ENCODE results near the gene SLK.

The SLK gene

DNA sequence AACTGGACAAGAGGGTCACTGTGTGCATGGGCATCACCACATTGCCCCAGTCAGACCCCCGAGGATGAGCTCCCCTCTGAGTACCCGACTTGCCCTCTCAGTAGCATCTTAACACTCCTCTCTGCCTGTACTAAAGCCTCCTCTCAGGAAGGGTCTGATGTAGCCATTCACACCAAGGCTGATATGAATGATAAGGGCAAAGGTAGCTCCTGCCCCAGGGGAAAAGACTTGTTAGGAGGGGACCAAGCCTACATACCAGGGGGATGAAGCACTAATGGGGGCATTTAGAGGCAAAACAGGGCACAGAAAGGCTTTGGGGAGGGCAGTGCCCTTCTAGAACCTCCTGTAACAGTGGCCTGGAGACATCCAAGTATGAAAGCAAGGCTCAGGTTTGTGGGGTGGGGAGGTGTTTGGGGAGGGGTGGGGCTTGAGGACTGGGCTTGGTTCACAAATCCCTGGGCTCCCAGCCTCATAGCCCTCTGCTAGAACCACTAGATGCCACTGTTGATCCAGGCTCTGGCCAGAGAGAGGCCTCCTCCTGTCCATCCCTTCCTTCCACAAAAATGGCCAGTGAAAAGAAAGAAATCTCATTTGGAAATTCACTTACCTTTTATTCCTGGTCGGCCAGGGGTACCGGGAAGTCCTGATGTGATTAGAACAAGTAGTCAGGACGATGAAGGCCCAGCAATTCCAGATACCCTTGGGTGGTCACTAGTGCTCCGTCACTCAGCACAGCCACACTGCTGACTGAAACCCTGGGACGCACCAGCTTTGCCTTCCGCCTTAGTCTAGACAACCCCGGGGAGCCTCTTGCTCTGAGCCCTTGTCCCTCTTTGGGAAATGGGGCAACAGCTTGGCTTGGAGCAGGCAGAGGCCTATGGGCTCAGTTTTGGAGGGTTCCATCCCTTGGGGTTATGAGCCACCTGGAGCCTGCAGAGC is 78.5 kb downstream of the SLK start:
- DNase-seq (ENCODE audit: low read depth), result peak; percentile 87
- TF ChIP-seq, protein P1, sequence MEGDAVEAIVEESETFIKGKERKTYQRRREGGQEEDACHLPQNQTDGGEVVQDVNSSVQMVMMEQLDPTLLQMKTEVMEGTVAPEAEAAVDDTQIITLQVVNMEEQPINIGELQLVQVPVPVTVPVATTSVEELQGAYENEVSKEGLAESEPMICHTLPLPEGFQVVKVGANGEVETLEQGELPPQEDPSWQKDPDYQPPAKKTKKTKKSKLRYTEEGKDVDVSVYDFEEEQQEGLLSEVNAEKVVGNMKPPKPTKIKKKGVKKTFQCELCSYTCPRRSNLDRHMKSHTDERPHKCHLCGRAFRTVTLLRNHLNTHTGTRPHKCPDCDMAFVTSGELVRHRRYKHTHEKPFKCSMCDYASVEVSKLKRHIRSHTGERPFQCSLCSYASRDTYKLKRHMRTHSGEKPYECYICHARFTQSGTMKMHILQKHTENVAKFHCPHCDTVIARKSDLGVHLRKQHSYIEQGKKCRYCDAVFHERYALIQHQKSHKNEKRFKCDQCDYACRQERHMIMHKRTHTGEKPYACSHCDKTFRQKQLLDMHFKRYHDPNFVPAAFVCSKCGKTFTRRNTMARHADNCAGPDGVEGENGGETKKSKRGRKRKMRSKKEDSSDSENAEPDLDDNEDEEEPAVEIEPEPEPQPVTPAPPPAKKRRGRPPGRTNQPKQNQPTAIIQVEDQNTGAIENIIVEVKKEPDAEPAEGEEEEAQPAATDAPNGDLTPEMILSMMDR (IDR thresholded peaks at IDR 0.05; ENCODE audit: low read length, missing control alignments), result peak; percentile 90
- no peak overlapping the region for H3K4me3 ChIP-seq (replicated peaks; ENCODE audit: low read depth, low read length)

DNA sequence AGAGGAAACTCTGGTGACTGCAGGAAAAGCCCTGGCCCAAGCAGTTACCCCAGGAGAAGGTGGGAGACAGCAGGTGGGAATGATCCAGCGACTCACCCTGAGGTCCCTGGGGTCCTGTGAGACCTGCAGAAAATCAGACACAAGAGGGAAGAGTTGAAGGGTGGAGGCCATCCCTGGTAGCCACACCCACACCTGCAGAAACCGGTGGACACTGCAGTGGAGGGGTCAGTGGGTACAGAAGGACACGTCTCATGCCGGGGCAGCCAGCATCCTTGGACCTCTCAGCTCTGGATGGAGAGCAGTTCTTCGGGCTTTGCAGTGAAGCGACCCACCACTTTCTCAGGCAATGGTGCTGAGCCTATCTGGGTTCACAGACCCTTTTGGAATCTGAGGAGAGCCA is 79.7 kb downstream of the SLK start:
- no peak overlapping the region for H3K4me3 ChIP-seq (replicated peaks; ENCODE audit: low read depth, low read length)
- no peak for DNase-seq (ENCODE audit: low read depth)
- TF ChIP-seq, protein P1 (IDR thresholded peaks at IDR 0.05; ENCODE audit: low read length, missing control alignments), result no peak

DNA sequence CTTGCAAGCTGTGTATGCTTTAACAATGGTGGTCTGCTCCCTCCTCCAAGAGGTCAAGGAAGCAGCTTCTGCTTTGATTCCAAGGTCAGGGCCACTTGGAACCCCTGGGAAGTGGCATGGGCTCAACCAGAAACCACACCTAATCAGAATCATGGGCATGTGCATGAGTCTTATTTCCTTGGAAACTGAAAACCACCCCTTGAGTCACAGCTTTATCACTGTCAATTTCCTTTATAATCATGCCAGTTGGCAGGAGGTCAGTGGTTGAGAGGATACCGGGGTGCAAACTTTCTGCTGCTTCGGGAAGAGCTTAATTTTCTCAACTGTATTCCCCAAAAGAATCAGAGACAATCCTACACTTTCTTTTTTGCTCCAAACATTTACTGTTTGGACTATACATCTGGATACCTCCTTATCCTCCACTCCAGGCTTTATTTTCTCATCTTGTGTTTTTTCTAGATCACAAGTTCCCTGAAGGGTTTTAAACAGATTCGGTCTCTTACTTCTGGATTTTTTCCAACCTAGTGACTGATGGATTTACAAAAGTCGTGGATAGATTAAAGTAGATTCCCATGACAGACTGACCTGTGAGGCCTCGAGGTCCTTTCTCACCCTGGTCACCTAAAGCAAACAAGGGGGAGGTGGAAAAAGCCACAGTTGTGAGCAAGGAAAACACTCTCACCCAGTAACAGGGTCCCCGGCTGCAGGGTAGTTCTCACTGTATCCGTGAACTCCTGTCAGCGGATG is 82.7 kb downstream of the SLK start:
- H3K4me3 ChIP-seq (replicated peaks; ENCODE audit: low read depth, low read length), result no peak overlapping the region
- TF ChIP-seq, protein P1 (IDR thresholded peaks at IDR 0.05; ENCODE audit: low read length, missing control alignments), result no peak
- peak; percentile 64 for DNase-seq (ENCODE audit: low read depth)

DNA sequence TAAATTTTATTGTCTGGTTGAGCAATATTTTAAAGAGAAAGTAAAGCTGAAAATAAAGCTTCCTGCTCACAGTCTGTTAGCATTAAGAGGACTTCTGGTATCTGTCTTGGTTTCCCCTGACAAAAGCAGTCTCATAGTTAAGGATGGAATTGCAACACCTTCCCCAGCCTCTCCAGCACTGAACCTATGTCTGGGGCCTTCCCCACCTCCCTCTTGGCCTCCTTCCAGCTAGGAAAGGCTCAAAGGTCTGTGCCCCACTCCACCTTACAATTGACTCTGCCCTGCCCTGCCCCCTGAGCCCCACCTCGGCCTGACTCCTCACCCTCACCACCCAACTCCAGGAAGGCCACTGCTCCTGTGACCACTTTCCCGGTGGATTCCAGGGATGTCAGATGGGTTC is 85.5 kb downstream of the SLK start:
- TF ChIP-seq, protein P1 (IDR thresholded peaks at IDR 0.05; ENCODE audit: low read length, missing control alignments), result no peak
- peak; percentile 60 for DNase-seq (ENCODE audit: low read depth)
- H3K4me3 ChIP-seq (replicated peaks; ENCODE audit: low read depth, low read length), result no peak overlapping the region

DNA sequence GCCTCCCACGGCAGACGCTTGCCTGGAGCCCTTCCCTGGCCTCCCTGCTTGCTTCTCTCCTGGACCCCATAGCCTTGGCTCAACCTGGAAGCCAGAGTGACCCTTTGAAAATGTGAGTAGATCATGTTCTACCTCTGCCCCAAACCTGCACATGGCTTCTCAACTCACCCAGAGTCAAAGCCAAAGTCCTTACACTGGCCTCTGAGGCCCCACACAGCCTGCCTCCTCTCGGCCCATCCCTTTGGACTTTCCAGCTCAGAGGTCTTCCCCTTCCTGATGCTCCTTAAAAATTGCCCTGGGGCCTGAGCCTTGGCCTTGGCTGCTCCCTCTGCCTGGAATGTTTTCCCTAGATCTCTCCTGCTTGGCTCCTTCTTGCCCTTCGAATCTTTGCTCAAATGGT is 86.3 kb downstream of the SLK start:
- no peak for DNase-seq (ENCODE audit: low read depth)
- H3K4me3 ChIP-seq (replicated peaks; ENCODE audit: low read depth, low read length), result no peak overlapping the region
- TF ChIP-seq, protein P1 (IDR thresholded peaks at IDR 0.05; ENCODE audit: low read length, missing control alignments), result no peak

DNA sequence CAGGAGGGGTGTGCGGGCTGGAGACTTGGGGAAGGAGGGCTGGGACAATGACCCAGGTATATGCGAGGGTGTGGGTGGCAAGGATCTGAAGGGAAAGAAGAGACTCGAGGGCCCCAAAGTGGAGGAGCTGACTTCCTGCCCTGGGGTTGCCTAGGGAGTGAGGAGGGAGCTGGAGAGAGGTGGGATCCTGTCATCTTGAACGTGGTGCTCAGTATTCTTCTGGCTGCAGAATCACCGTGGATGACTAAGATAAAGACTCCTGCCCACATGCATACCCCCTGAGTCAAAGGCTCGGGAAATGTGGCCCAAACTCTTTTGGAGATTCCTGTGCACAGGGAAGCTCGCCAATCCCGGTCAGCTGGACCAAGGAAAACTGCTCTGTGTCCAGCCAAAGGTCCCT is 87.5 kb downstream of the SLK start:
- peak; percentile 72 for DNase-seq (ENCODE audit: low read depth)

More for the DNA sequence above, 87.5 kb downstream of the SLK start:
- TF ChIP-seq, protein P1 (IDR thresholded peaks at IDR 0.05; ENCODE audit: low read length, missing control alignments), result no peak
- no peak overlapping the region for H3K4me3 ChIP-seq (replicated peaks; ENCODE audit: low read depth, low read length)
